Measurements from ENCODE around the gene CBR1. TPM values are rescaled to one million over a fixed set of nuclear protein-coding genes. Genes with fewer than 3 reads are reported as not detected.
A peak's percentile ranks its signal among the peaks of the same experiment; 100 is the strongest.

CBR1 gene
- total RNA-seq, 2 experiments from 2014 or later: 5.2 to 6.8 TPM

- DNase-seq (no peak), ATAC-seq (ENCODE audit: poor library complexity) (no peak)
- no peak overlapping the region for H3K4me3 ChIP-seq (ENCODE audit: low read length)
- H3K27me3 ChIP-seq (ENCODE audit: control insufficient read depth in 1 of 2, insufficient read depth in 2 of 2, low read length in 2 of 2): no peaks in the 10 kb centered on the region
- intact Hi-C loops (cut with DNase I, micrococcal nuclease): loop anchor here in 1 of 2 experiments (10.0 kb wide), 1 partner anchor 1311 kb away; the partner anchor contains the start of gene DYRK1A
- no peaks in the 10 kb centered on the region for H3K27me3 Mint-ChIP-seq
- H3K4me3 Mint-ChIP-seq: no peak overlapping the region
- peaks cover 20% of the 10 kb centered on the region for H3K4me1 Mint-ChIP-seq (ENCODE audit: low read depth)
- no peaks in the 10 kb centered on the region for H3K9me3 ChIP-seq (ENCODE audit: control insufficient read depth in 1 of 2, insufficient read depth in 1 of 2, low read length in 2 of 2)
- CTCF ChIA-PET: interaction anchor here (1.3 kb wide), 1 partner anchor 59 kb away, joined by 3 read pairs; no protein-coding TSS in a partner anchor
- no peak for TF ChIP-seq CTCF (IDR thresholded peaks at IDR 0.05)
- peaks cover 77% of the 10 kb centered on the region for H3K36me3 ChIP-seq (ENCODE audit: insufficient read depth, low read length)
- no peak overlapping the region for H3K27ac ChIP-seq (ENCODE audit: low read depth in 1 of 2, low read length in 2 of 2)
- no peak overlapping the region for H3K27ac Mint-ChIP-seq
- no peaks in the 10 kb centered on the region for H3K9me3 Mint-ChIP-seq
- peaks cover 86% of the 10 kb centered on the region for H3K36me3 Mint-ChIP-seq (ENCODE audit: low read depth)
- peaks cover 10% of the 10 kb centered on the region for H3K4me1 ChIP-seq (ENCODE audit: insufficient read depth, low read length)
- POLR2A ChIA-PET: no interaction called here
Measured at GRCh38 chr21:36053715-36054062, 16.1 kb upstream of the CBR1 start.

GRCh38 chr21:36055551-36055950 is 14.3 kb upstream of the CBR1 start:
- intact Hi-C loops (cut with DNase I, micrococcal nuclease): loop anchor here in 1 of 2 experiments (5.0 to 10.0 kb wide), 2 partner anchors 332 to 1309 kb away; partner anchors contain the start of genes CHAF1B and DYRK1A
- POLR2A ChIA-PET: no interaction called here
- DNase-seq (no peak), ATAC-seq (ENCODE audit: poor library complexity) (no peak)
- no peak overlapping the region for H3K4me3 ChIP-seq (ENCODE audit: low read length)
- H3K27me3 Mint-ChIP-seq: no peaks in the 10 kb centered on the region
- peaks cover 79% of the 10 kb centered on the region for H3K36me3 Mint-ChIP-seq (ENCODE audit: low read depth)
- no peak for TF ChIP-seq CTCF (IDR thresholded peaks at IDR 0.05)
- H3K4me3 Mint-ChIP-seq: no peak overlapping the region
- peaks cover 28% of the 10 kb centered on the region for H3K4me1 Mint-ChIP-seq (ENCODE audit: low read depth)
- CTCF ChIA-PET: no interaction called here
- peaks cover 66% of the 10 kb centered on the region for H3K36me3 ChIP-seq (ENCODE audit: insufficient read depth, low read length)
- no peaks in the 10 kb centered on the region for H3K27me3 ChIP-seq (ENCODE audit: control insufficient read depth in 1 of 2, insufficient read depth in 2 of 2, low read length in 2 of 2)
- no peak overlapping the region for H3K27ac ChIP-seq (ENCODE audit: low read depth in 1 of 2, low read length in 2 of 2)
- peaks cover 22% of the 10 kb centered on the region for H3K4me1 ChIP-seq (ENCODE audit: insufficient read depth, low read length)
- no peaks in the 10 kb centered on the region for H3K9me3 ChIP-seq (ENCODE audit: control insufficient read depth in 1 of 2, insufficient read depth in 1 of 2, low read length in 2 of 2)
- H3K9me3 Mint-ChIP-seq: no peaks in the 10 kb centered on the region
- H3K27ac Mint-ChIP-seq: no peak overlapping the region

- peaks cover 22% of the 10 kb centered on the region for H3K4me1 ChIP-seq (ENCODE audit: insufficient read depth, low read length)
- peak overlapping the region; percentile 89 to 93 for H3K27ac ChIP-seq (ENCODE audit: low read depth in 1 of 2, low read length in 2 of 2)
- TF ChIP-seq CTCF (IDR thresholded peaks at IDR 0.05): no peak
- ATAC-seq (ENCODE audit: poor library complexity) (no peak), DNase-seq (peak in 2 of 14 experiments; percentile 2 to 18)
- ChIA-PET CTCF (interaction anchor here (1.0 to 1.7 kb wide), 4 partner anchors 10 to 113 kb away, joined by 3 to 8 read pairs (median 6); partner anchors contain the start of gene CBR1), POLR2A (interaction anchor here (0.8 to 2.8 kb wide), 13 partner anchors 9 to 1207 kb away, joined by 3 to 64 read pairs (median 5); partner anchors contain the start of genes CBR1, MORC3 and VPS26C)
- intact Hi-C loops (cut with DNase I, micrococcal nuclease): loop anchor here (1.0 to 10.0 kb wide), 6 partner anchors 20 to 1305 kb away; partner anchors contain the start of genes CHAF1B (in 1 of the 2), DYRK1A (in 1 of the 2) and MORC3 (in 1 of the 2)
- no peaks in the 10 kb centered on the region for H3K27me3 ChIP-seq (ENCODE audit: control insufficient read depth in 1 of 2, insufficient read depth in 2 of 2, low read length in 2 of 2)
- no peaks in the 10 kb centered on the region for H3K9me3 ChIP-seq (ENCODE audit: control insufficient read depth in 1 of 2, insufficient read depth in 1 of 2, low read length in 2 of 2)
- Mint-ChIP-seq H3K4me3 (peak overlapping the region; percentile 96), H3K4me1 (ENCODE audit: low read depth) (peaks cover 26% of the 10 kb centered on the region), H3K27ac (peak overlapping the region; percentile 97), H3K36me3 (ENCODE audit: low read depth) (peaks cover 48% of the 10 kb centered on the region), H3K27me3 (no peaks in the 10 kb centered on the region), H3K9me3 (no peaks in the 10 kb centered on the region)
- peaks cover 36% of the 10 kb centered on the region for H3K36me3 ChIP-seq (ENCODE audit: insufficient read depth, low read length)
- peak overlapping the region; percentile 85 for H3K4me3 ChIP-seq (ENCODE audit: low read length)
Measured at GRCh38 chr21:36059823-36060158, 10.0 kb upstream of the CBR1 start.

All from CD4-positive, alpha-beta T cell (primary cell).